ENCODE measurements around the gene SSTR3.
"Not testable (repeated sequence)": the region's sequence is repeated elsewhere in the genome, so short reads cannot be mapped to it uniquely, and the experiment has no call there.

SSTR3 gene

GRCh38 chr22:37209140-37209845 lies 3.0 kb downstream of the SSTR3 start:
- peak; percentile 11 for DNase-seq

GRCh38 chr22:37208401-37209139 lies 3.7 kb downstream of the SSTR3 start:
- DNase-seq: peak; percentile 15

GRCh38 chr22:37207981-37208380 lies 4.3 kb downstream of the SSTR3 start:
- peak; percentile 40 for DNase-seq

GRCh38 chr22:37206841-37207821 lies 5.1 kb downstream of the SSTR3 start:
- DNase-seq: peak; percentile 9

GRCh38 chr22:37206118-37206840 lies 6.0 kb downstream of the SSTR3 start:
- peak; percentile 11 for DNase-seq

- DNase-seq: peak; percentile 7
Measured at GRCh38 chr22:37205046-37205445, 7.2 kb downstream of the SSTR3 start.

GRCh38 chr22:37204045-37204655 lies 8.1 kb downstream of the SSTR3 start:
- DNase-seq: peak; percentile 3

- DNase-seq: peak; percentile 11
Measured at GRCh38 chr22:37203354-37204044, 8.8 kb downstream of the SSTR3 start.

GRCh38 chr22:37202716-37203115 lies 9.6 kb downstream of the SSTR3 start:
- DNase-seq: peak; percentile 14

GRCh38 chr22:37202001-37202555 lies 10.2 kb downstream of the SSTR3 start:
- DNase-seq: no peak

- DNase-seq: not testable (repeated sequence)
Measured at GRCh38 chr22:37201443-37201820, 10.8 kb downstream of the SSTR3 start.

GRCh38 chr22:37199760-37200108 lies 12.5 kb downstream of the SSTR3 start:
- DNase-seq: no peak

- peak; percentile 98 for DNase-seq
Measured at GRCh38 chr22:37199103-37199759, 13.0 kb downstream of the SSTR3 start.

GRCh38 chr22:37198258-37199102 lies 13.8 kb downstream of the SSTR3 start:
- peak; percentile 86 for DNase-seq

- no peak for DNase-seq
Measured at GRCh38 chr22:37197451-37198257, 14.6 kb downstream of the SSTR3 start.

GRCh38 chr22:37196539-37197450 lies 15.5 kb downstream of the SSTR3 start:
- DNase-seq: no peak

GRCh38 chr22:37195921-37196320 lies 16.4 kb downstream of the SSTR3 start:
- DNase-seq: no peak

- no peak for DNase-seq
Measured at GRCh38 chr22:37194750-37195149, 17.5 kb downstream of the SSTR3 start.

Measured in CD4-positive, alpha-beta T cell treated with Interleukin-15 for 1 hour (primary cell).